Kidney capillary endothelial cell (primary cell): ENCODE measurements around the gene TECR.
"Not testable (repeated sequence)": the region's sequence is repeated elsewhere in the genome, so short reads cannot be mapped to it uniquely, and the experiment has no call there.

Experiments used
- DNase-seq: peaks from one replicate; pipeline ENCODE4 v3.0.0-alpha.2; 2018; ENCODE audit warnings: low spot score

The TECR gene

DNA sequence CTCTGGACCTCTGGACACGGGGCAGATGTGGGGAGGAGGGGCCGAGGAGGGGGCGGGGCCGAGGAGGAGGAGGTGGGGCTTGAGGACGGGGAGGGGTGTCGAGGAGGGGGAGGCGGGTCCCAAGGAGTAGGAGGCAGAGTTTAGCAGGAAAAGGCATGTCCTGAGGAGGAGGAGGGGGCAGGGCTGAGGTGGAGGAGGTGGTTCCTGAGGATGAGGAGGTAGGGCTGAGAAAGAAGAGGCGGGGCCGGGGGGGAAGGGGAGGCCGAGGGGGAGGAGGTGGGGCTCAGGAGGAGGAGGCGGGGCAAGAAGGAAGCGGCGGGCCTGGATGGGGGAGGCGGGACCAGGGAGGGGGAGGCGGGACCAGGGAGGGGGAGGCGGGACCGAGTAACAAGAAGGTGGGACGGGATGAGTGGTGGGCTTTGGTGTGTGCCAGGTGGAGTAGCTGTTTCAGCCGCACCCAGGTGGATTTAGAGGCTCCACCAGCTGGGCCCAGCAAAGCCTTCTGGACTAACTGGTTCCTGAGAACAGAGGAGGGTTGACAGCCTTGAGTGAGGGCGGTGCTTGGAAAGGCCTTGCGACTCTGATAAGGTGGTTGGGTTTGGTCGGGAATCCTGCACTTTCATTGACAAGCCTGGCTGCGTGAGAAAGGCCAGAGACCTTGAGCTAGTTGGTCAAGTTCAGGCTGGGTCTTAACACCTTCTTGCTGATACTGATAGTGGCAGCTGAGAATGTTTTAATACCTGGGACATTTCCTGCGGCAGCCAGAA is 7.7 kb downstream of the TECR start:
- no peak for DNase-seq

DNA sequence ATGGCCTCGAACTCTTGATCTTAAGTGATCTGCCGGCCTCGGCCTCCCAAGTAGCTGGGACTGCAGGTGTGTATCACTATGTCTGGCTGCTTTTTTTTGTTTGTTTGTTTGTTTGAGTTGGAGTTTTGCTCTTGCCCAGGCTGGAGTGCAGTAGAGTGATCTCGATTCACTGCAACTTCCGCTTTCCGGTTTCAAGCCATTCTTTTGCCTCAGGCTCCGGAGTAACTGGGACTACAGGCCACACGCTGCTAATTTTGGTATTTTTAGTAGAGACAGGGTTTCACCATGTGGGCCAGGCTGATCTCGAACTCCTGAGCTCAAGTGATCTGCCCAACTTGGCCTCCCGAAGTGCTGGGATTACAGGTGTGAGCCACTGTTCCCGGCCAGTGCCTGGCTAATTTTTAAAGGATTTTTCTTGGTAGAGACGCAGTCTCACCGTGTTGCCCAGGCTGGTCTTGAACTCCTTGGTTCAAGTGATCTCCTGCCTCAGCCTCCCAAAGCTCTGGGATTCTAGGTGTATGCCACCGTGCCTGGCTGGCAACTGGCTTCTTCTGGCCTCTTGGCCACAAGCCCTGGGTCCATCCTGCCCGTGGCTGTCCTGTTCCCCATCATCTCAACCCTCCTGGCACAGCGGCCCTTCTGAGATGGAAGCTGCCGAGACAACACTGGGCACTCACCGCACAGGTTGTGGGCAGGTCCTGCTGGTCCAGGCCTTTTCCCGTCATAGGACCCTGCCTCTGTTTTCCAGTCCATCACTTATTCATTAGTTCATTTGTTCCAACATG is 11.5 kb downstream of the TECR start:
- DNase-seq, result no peak

DNA sequence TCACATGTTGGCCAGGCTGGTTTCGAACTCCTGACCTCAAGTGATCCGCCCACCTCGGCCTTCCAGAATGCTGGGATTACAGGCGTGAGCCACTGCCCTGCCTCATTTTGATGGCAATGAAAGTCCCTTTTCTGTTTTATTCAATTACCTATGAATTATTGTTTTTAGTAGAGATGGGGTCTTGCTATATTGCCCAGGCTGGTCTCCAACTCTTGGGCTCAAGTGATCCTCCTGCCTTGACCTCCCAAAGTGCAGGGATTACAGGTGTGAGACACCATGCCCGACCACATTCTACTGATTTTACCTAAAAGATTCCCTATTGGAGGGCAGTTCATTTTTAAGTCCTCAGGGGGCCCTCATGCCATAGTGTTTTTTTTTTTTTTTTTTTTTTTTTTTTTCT is 12.6 kb downstream of the TECR start:
- not testable (repeated sequence) for DNase-seq

DNA sequence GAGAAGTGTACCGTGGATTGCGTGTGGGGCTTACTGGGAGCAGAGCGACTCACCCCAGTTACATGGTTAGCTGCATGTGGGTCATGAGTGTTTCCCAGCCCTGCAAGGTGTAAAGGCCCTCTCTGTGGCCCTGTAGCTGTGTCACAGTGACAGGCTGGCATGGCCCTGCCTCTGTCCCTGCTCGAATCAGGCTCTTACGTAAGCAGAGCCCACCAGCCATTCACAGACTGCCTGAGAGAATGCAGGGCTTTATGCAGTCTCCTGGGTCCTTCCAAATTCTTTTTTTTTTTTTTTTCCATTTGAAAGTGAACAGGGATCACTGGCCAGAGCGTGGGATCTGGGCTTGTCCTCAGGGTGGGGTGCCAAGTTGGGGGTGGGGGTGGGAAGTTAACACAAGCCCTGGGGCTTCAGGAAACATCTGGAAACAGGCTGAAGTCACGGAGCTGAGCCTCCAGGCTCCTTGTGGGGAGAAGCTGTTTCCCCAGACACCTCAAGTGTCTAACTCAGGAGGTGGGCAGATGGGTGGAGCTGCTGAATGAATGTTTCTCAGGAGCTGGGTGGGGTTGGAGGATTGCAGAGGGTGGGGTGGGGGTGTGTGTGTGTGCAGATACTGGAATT is 13.4 kb downstream of the TECR start:
- no peak for DNase-seq

DNA sequence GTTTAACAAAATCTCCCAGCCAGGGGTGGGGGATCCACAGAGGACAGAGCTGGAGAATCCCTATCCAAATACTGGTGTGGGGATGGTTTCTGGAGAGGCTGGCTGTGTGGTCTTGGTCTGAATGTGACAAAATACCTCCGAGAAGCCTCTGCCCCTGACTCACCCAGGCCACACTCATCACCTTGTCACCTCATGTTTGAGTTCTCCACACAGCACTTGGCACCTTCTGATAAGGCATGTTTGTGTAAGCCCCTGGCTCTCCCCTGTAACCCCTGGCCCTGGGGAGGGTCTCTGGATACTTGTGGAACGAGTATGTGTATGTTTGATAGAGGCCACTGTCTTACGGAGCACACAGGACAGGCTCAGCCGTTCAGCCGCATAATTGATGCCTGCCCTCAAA is 14.7 kb downstream of the TECR start:
- DNase-seq, result no peak

DNA sequence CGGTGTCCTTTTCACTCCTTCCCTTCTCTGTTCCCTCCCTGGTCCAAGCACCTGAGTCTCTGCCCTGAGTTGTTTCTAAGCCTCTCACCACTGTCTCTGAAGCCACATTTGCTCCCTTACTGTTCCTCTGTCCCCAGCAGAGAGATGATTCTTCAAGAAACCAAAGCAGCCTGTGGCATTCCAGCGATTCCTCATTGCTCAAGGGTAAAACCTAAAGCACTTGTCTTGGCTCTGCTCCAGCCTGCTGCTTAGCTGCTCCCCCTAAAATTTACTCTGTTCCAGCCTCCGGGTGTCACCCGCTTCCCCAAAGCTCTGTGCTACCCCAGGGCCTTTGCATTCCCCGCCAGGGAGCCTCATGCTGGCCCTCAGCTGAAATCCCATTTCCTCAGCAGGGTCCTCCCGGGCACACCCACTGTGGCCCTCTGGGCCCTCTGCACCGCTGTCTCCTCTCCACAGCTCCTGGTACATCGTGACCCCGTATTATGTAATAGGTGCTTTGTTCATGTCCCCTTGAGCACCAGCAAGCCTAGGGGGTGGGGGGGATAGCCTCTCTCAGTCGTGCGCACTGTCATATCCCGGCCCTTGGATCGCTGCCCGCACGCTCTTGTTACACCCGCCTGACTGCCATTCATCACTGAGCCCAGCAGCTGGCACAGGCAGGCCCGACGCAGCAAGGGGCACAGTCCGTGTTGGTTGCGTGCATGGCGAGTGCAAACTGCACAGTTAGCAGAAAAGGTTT is 15.8 kb downstream of the TECR start:
- DNase-seq, result no peak

DNA sequence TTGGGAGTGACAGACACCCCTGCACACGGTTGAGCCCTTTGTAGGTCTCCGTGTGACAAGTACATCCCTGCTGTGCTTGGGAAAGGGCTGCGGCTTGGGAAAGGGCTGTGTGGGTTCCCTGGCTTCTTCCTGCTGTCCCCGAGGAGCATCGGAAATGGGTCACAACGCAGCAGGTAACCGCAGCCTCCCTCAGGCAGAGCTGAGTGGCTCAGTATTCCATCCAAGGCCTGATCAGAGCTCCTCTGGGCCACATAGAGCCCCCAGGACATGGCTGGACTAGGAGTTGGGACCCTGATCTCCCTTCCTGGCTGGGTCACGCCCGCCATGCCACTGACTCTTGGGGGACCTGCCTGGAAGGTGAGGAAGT is 16.3 kb downstream of the TECR start:
- no peak for DNase-seq

DNA sequence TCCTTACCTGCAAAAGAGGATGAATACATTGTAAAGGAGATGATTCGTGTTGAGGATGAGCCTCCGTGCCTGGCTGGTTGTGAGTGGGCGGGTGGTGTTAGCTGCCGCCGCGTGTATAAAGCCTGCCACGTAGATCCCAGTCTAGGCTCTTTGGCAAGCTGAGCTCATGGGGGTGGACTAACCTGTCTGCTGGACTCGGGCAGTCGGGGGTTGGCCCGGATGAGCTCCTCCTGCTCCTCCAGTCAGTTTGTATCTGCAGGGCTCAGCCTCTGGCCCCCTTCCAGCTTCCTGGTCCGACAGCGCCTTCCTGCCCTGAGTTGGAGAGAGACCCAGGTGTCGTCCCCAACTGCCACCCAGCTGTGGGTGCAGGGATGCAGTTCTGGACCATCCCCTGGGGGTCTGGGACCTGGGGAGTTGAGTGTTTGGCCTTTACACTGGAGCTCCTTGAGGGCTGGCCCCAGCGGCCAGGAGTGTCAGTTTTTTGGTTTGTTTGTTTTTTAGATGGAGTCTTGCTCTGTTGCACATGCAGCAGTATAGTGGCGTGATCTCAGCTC is 20.9 kb downstream of the TECR start:
- no peak for DNase-seq

DNA sequence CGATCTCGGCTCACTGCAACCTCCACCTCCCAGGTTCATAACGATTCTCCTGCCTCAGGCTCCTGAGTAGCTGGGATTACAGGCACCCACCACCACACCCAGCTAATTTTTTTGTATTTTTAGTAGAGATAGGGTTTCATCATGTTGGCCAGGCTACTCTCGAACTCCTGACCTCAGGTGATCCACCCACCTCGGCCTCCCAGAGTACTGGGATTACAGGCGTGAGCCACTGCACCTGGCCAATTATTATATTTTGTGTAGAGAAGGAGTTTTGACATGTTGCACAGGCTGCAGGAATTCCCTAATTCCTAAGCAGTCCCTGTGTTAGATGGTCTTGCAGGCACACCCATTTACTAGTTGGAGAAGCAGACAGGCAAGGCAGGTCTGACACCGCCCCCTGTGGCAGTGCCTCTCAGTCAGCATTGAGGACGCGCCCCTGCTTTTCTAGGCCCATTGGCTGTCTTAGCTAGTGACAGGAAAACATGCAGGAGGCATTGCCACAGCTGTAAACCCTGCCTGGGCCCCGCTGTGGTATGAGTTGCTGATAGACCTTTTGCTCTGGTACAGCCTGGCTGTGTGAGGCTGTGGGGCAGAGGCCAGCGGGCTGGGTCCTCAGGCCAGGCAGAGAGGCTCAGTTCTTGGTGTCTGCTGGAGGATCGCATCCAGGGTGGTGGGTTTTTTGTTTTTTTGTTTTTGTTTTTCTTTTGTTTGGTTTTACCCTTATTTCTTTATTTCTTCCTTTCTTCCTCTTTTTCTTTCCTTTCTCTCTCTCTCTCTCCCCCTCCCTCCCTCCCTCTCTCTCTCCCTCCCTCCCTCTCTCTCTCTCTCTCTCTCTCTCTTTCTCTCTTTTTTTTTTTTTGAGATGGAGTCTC is 22.0 kb downstream of the TECR start:
- not testable (repeated sequence) for DNase-seq

DNA sequence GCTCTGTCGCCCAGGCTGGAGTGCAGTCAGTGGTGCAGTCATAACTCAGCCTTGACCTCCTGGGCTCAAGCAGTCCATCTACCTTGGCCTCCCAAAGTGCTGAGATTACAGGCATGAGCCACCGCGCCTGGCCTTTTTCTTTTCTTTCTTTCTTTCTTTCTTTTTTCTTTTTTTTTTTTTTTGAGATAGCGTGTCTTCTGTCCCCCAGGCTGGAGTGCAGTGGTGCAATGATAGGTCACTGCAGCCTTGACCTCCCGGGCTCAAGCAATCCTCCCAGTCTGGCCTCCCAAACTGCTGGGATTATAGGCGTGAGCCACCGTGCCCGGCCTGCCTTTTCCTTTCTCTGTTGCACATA is 22.6 kb downstream of the TECR start:
- DNase-seq, result not testable (repeated sequence)

DNA sequence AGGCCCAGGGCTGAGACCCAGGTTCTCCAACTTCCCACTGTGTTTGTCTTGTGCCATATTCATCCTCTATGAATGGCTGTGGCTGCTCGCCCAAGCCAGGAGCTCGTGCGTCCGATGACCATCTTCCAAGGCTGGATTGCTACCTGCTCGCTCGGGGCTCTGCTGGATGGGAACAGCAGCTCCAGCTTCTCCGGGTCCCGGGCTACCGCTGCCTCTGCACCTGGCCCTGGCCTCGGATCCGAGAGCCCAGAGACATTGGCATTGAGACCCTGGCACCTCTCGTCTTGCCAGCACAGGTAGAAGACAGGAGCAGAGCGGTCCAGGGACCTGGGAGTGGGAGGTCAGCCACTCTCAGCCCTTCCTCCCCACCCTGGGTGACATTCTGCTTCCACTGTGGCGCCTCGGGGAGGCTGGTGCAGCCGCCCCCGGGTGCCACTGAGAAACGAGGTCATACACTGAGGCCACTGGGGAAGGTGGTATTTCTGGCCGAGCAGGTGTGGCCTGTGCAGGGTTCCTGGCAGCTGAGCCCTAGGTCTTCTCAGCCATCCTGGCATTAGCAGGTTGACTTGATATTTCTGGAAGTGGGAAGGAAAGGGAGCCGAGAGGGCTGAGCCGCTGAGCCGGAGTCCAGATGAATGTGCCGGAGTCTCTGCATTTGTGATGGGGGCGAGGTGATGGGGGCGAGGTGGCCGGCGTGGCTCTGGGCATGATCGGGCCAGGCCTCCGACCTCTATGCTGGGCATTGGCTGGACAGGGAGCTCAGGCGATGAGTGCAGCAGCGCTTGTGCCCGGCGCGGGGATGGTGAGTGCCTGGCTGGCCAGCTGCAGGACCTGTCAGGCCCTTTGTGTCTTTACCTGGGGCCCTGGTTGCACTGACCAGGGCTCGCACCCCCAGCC is 23.9 kb downstream of the TECR start:
- DNase-seq, result no peak

DNA sequence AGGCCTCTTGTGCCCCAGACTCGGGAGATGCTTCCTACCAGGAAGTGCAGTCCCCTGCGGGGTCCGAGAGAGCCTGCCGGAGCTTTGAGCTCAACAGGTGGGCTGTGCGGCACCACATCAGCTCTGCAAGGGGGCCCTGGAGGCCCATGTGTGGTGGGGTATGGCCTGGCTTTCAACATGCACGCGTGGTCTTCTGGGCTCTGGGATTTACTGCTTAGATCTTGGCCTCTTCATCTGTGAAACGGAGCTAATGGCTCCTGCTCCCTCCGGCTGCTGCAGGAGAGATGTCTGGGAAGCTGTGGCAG is 24.5 kb downstream of the TECR start:
- DNase-seq, result no peak

DNA sequence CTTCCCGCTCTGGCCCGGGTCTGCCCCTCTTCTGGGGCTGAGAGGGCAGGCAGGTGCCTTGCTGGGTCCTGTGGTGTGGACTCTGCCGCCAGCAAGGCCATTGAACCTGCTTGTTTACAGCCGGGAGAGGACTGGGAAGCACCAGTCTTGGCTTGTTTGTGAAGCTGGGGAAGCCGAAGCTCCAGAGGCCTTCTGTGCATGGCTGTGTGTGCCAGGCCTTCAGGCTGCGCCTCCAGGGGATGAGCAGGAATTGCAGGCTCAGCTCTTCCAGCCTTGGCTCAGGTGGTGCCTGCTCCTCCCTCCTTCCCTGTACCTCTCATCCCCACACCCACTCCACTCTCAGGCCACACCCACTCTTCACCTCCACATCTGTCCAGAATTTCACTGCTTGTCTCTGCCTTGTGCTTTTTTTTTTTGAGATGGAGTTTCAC is 25.0 kb downstream of the TECR start:
- no peak for DNase-seq

DNA sequence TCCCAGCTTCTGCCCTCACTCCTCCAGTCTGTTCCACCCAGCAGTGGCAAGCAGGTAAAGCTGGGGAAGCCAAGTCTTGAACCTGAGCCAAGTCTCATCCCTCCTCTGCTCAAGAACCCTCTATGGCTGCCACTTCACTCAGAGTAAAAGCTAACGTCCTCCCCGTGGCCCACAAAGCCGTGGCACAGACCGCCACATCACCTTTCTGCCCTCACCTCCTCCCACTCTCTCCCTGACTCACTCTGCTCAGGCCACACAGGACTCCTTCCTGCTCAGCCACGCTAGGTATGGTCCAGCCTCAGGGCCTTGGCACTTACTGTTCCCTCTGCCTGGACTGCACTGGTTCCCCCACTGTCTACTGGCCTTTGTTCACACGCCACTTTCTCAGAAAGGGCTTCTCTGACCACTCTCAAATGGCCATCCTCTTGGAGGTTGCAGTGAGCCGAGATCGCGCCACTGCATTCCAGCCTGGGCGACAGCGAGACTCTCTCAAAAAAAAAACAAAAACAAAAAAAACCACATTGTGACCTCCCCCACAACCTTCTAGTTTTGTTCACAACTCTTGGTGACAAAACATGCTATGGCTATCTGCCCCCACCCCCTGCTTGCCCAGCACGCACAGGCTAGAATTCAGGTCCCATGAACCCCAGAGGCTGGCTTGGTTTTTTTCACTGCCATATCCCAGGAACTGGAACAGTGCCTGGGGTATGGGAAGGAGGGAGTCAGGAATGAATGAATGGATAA is 26.7 kb downstream of the TECR start:
- DNase-seq, result no peak

DNA sequence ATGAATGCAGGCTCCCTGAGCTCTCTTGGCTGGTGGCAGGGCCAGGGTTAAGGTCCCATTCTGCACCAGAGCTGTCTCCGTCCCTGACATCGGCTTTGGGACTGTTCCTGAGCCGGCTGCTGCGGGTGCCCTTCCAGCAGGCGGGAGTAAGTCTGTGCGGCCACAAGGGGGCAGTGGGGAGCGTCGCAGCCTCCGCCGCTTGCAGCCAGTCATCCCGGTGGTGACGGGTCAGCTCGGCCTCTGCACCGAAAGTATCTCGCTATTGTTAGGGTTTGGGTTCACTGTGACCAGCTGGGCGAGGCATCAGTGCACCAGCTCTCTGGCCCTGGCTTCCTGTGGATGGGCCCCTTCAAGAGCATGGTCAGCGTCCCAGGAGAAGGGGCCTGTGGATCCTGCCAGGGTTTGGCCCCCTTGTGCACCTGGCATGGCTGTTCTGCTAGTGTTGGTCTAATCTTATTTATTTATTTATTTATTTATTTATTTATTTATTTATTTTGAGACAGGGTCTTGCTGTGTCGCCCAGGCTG is 27.3 kb downstream of the TECR start:
- peak; percentile 82 for DNase-seq

DNA sequence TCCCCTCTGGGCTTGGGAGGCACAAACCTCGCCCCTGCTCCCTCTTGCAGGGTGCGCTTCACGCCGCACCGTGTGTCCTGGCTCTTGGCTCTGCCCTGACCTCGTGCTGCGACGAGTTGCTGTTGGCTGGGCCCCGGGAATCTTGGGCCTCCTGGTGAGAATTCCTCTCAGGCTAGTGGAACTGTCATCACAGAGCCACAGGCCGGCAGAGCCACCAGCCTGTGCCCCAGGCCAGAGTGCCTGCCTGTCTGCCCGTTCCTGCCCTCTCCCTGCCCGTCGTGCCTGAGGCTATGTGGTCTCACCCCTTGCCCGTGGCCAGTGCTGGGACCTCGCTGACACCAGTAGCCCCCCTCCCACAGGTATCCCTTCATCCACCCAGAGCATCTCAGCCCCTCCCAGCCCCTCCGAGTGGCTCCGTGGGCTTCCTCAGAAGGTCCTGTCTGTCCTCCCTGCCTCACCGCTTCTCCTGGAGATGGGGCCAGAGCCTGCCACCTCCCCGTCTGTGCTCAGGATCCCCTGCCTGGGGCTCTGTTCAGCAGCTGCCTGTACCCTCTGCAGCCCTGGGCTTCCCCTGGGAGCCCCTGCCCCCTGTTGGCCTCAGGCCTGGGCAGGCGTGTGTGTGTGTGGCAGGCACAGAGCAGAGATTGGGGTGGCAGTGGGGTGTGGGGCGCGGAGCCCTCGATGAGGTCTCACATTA is 29.1 kb downstream of the TECR start:
- DNase-seq, result no peak

DNA sequence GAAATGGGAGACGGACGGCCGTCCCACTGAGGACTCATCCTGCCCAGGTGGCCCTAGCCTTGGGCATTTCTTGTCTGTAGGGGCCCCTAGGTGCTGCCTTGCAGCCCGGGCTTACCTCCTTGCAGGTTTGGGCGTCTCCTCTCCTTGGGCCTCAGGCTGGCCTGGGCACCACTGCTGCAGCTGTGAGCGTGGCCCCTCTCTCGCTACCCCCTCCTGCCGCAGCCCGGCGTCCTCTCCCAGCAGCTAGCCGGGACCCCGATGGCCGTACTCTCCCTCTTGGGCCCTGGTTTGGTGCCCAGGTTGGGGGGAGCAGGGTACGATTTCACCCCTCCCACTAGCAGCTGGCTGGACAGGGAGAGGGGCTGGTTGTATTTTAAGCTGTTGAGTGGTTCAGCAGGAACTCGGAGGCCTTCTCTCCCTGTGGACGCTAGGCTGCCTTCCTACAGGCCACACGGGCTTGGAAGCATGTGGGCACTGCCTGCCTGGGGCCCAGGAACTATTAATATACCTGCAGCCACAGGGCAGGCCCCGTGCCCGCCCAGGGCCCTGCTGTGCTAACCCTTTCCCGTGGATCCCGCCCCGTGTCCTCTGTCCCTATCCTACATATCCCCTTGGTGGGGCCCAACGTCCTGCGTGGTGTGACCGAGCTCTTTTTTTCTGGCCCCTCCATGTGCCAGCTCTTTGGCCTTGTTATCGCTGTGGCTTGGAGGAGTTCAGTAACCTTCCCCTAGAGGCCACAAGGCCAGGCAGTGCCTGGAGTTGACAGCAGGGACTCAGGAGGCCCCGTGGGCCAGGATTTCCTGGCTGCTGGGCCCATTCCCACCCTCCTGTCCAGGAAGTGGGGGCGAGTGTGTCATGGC is 30.8 kb downstream of the TECR start:
- DNase-seq, result peak; percentile 50

DNA sequence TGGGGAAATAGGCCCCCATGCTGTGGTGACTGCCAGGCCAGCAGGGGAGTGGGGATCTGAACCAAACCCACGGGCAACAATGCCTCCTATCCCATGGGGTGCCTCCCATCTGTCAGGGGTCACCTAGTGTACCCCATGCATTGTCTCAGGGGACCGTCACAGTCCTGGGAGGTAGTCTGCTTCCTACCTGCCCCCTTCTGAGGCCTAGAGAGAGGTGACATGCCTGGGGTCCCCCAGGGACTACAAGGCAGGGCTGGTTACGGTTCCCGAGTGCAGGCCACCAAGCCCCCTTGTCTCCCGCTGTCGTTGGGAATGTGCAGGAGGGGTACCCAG is 31.3 kb downstream of the TECR start:
- DNase-seq, result no peak
